SK-N-SH (cell line): Measurements from ENCODE around the gene ADAMTS9. TPM values are rescaled to one million over a fixed set of nuclear protein-coding genes. Genes with fewer than 3 reads are reported as not detected.

ENCODE experiments used
- CTCF ChIA-PET: fragments of 300-600, 350-600 bp; formaldehyde crosslinking; extraction: SDS; loops from one replicate; lab custom pipeline; 2021; lab: Yijun Ruan, JAX
- POLR2A ChIA-PET: fragments of 350-600 bp; sonication (Branson Sonifier 250); formaldehyde crosslinking; extraction: SDS; loops from one replicate; lab custom pipeline; 2020; ENCODE audit warnings: antibody characterized with exemption, inconsistent platforms; lab: Yijun Ruan, JAX
- DNase-seq: peaks from one replicate; pipeline ENCODE4 v3.0.0; 2012
- H2AFZ ChIP-seq: fragments of 200-600 bp; sonication (generic); 2 replicates; pipeline ENCODE4 v1.8.1; 2016; ENCODE audit warnings: antibody characterized with exemption, mild to moderate bottlenecking, low read depth
- H3F3A ChIP-seq: fragments of 200-600 bp; sonication (generic); replicated peaks from 2 replicates; pipeline ENCODE3; 2016; ENCODE audit warnings: antibody characterized with exemption, mild to moderate bottlenecking; ENCODE audit not compliant: insufficient read depth
- H3K27ac ChIP-seq, 2 experiments: fragments of 200-500 bp in 1 of 2; fragments of 200-600 bp in 1 of 2; sonication (Bioruptor generic) in 1 of 2; sonication (generic), shearing (Covaris generic) in 1 of 2; 2 replicates each; pipeline versions ENCODE4 v1.5.1 to v1.6.1; 2014 to 2016; ENCODE audit warnings: low read depth in 2 of 2, inconsistent platforms in 1 of 2, low read length in 1 of 2, mild to moderate bottlenecking in 1 of 2, mixed read lengths in 1 of 2
- H3K27me3 ChIP-seq: fragments of 200-600 bp; sonication (generic), shearing (Covaris generic); 2 replicates; pipeline ENCODE4 v1.6.1; 2016; ENCODE audit warnings: mixed run types; ENCODE audit not compliant: insufficient read depth
- H3K36me3 ChIP-seq, 2 experiments: fragments of 200-500 bp in 1 of 2; fragments of 200-600 bp in 1 of 2; sonication (Bioruptor generic) in 1 of 2; sonication (generic) in 1 of 2; replicated peaks in 1 of 2; 2 replicates each; pipeline versions ENCODE3 to v1.5.1; 2014 to 2016; ENCODE audit warnings: low read length in 1 of 2, mild to moderate bottlenecking in 1 of 2; ENCODE audit not compliant: insufficient read depth in 2 of 2, control insufficient read depth in 1 of 2
- H3K4me1 ChIP-seq, 2 experiments: fragments of 200-500 bp in 1 of 2; fragments of 200-600 bp in 1 of 2; sonication (Bioruptor generic) in 1 of 2; sonication (generic), shearing (Covaris generic) in 1 of 2; 2 replicates each; pipeline versions ENCODE4 v1.5.1 to v1.6.1; 2014 to 2016; ENCODE audit warnings: low read depth in 1 of 2, low read length in 1 of 2, mixed run types in 1 of 2; ENCODE audit not compliant: insufficient read depth in 2 of 2, control insufficient read depth in 1 of 2
- H3K4me2 ChIP-seq: fragments of 200-600 bp; sonication (generic), shearing (Covaris generic); 2 replicates; pipeline ENCODE4 v1.6.1; 2017; ENCODE audit warnings: mixed run types
- H3K4me3 ChIP-seq, 2 experiments: fragments of 200-500 bp in 1 of 2; fragments of 200-600 bp in 1 of 2; sonication (Bioruptor generic) in 1 of 2; sonication (generic), shearing (Covaris generic) in 1 of 2; 2 replicates each; pipeline versions ENCODE4 v1.5.1 to v1.8.1; 2014 to 2016; ENCODE audit warnings: low read depth in 2 of 2, inconsistent platforms in 1 of 2, low read length in 1 of 2, mild to moderate bottlenecking in 1 of 2, mixed read lengths in 1 of 2, moderate library complexity in 1 of 2
- H3K79me2 ChIP-seq: fragments of 200-600 bp; sonication (generic); 2 replicates; pipeline ENCODE4 v1.8.1; 2017; ENCODE audit warnings: mild to moderate bottlenecking; ENCODE audit not compliant: insufficient read depth
- H3K9ac ChIP-seq: fragments of 200-600 bp; sonication (generic); 2 replicates; pipeline ENCODE4 v1.6.1; 2017; ENCODE audit warnings: mixed run types
- H3K9me2 ChIP-seq: fragments of 200-600 bp; sonication (generic); 2 replicates; pipeline ENCODE4 v1.6.1; 2017; ENCODE audit warnings: mixed run types
- H3K9me3 ChIP-seq: fragments of 200-600 bp; sonication (generic); 2 replicates; pipeline ENCODE4 v1.6.1; 2017; ENCODE audit warnings: mixed run types, mild to moderate bottlenecking, moderate library complexity
- H4K20me1 ChIP-seq: fragments of 200-600 bp; sonication (generic); 2 replicates; pipeline ENCODE4 v1.6.1; 2017; ENCODE audit warnings: mild to moderate bottlenecking, mixed run types; ENCODE audit not compliant: insufficient read depth
- CHD2 ChIP-seq: fragments of 150-350 bp; IDR thresholded peaks from 2 replicates; pipeline ENCODE4 v1.6.1; 2018; ENCODE audit warnings: low read length; ENCODE audit not compliant: partially characterized antibody
- ELF1 ChIP-seq: IDR thresholded peaks from 2 replicates; pipeline ENCODE4 v1.4.0; 2012
- EP300 ChIP-seq, 2 experiments: IDR thresholded peaks; 2 replicates each; pipeline versions ENCODE4 v1.4.0 to v1.6.1; 2012; ENCODE audit warnings: borderline replicate concordance in 1 of 2, low read depth in 1 of 2, low read length in 1 of 2
- FOXJ3 ChIP-seq: sonication (generic); formaldehyde crosslinking; IDR thresholded peaks from 2 replicates; pipeline ENCODE4 v1.5.1; 2020; ENCODE audit warnings: mild to moderate bottlenecking, missing genetic modification reagents
- GABPA ChIP-seq: IDR thresholded peaks from 2 replicates; pipeline ENCODE4 v1.4.0; 2012; ENCODE audit warnings: low read depth, mild to moderate bottlenecking
- GATA2 ChIP-seq: sonication (generic); formaldehyde crosslinking; IDR thresholded peaks from 2 replicates; pipeline ENCODE4 v1.5.0; 2020; ENCODE audit warnings: mild to moderate bottlenecking, missing genetic modification reagents
- IRF3 ChIP-seq: fragments of 150-350 bp; IDR thresholded peaks from 2 replicates; pipeline ENCODE4 v1.6.1; 2016; ENCODE audit warnings: mild to moderate bottlenecking, low read depth, low read length
- JUND ChIP-seq: IDR thresholded peaks from 2 replicates; pipeline ENCODE4 v1.4.0; 2012
- MAX ChIP-seq: IDR thresholded peaks from 2 replicates; pipeline ENCODE4 v1.4.0; 2012; ENCODE audit warnings: low read depth
- MEF2A ChIP-seq: IDR thresholded peaks from 2 replicates; pipeline ENCODE4 v1.4.0; 2012; ENCODE audit warnings: low read depth, borderline replicate concordance
- NFIC ChIP-seq: IDR thresholded peaks from 2 replicates; pipeline ENCODE4 v1.4.0; 2012; ENCODE audit warnings: borderline replicate concordance
- NRF1 ChIP-seq: IDR thresholded peaks from 2 replicates; pipeline ENCODE4 v1.6.1; 2012; ENCODE audit warnings: low read depth, mild to moderate bottlenecking, low read length
- PBX3 ChIP-seq: IDR thresholded peaks from 2 replicates; pipeline ENCODE4; 2012
- POLR2AphosphoS5 ChIP-seq: IDR thresholded peaks from 2 replicates; pipeline ENCODE4 v1.6.1; 2012; ENCODE audit warnings: low read depth, low read length
- RAD21 ChIP-seq: IDR thresholded peaks from 2 replicates; pipeline ENCODE4 v1.6.1; 2012; ENCODE audit warnings: mild to moderate bottlenecking, low read length
- RCOR1 ChIP-seq: fragments of 150-350 bp; IDR thresholded peaks from 2 replicates; pipeline ENCODE4 v1.6.1; 2017; ENCODE audit warnings: antibody characterized with exemption, low read length
- RFX5 ChIP-seq: IDR thresholded peaks from 2 replicates; pipeline ENCODE4 v1.6.1; 2012; ENCODE audit warnings: mild to moderate bottlenecking, improper control_type of control experiment, low read length
- RXRA ChIP-seq: IDR thresholded peaks from 2 replicates; pipeline ENCODE4 v1.4.0; 2012; ENCODE audit warnings: low read depth, mild to moderate bottlenecking, borderline replicate concordance
- SIN3A ChIP-seq: IDR thresholded peaks from 2 replicates; pipeline ENCODE4 v1.6.1; 2012; ENCODE audit warnings: low read depth, mild to moderate bottlenecking, low read length, moderate library complexity, borderline replicate concordance
- SMC3 ChIP-seq: IDR thresholded peaks from 2 replicates; pipeline ENCODE4 v1.6.1; 2012; ENCODE audit warnings: low read depth, low read length, improper control_type of control experiment
- TCF12 ChIP-seq: IDR thresholded peaks from 2 replicates; pipeline ENCODE4 v1.4.0; 2012
- TEAD4 ChIP-seq: IDR thresholded peaks from 2 replicates; pipeline ENCODE4 v1.4.0; 2012; ENCODE audit warnings: mild to moderate bottlenecking, borderline replicate concordance; ENCODE audit not compliant: insufficient read depth
- YY1 ChIP-seq: IDR thresholded peaks from 2 replicates; pipeline ENCODE4 v1.4.0; 2012; ENCODE audit warnings: low read depth, mild to moderate bottlenecking
- whole genome bisulfite sequencing: methylation state at CpG from one replicate; pipeline ENCODE4 v1.1.6; 2017; ENCODE audit warnings: low lambda C conversion rate; 5-methylcytosine and 5-hydroxymethylcytosine counted together
- polyA plus RNA-seq, 3 experiments: library from polyadenylated mRNA; depleted of rRNA; stranded (reverse); fragments of >200 nt; gene quantifications; 2 replicates each; pipeline ENCODE4 v1.2.3, GENCODE V29; 2012

ADAMTS9 gene
- polyA plus RNA-seq, 1 of the 3 experiments (the other 2 are of a cell fraction), result 4.1 TPM

GRCh38 chr3:64676831-64677230 is 11.0 kb downstream of the ADAMTS9 start (continued):
- TF ChIP-seq SIN3A (no peak), NRF1 (no peak)

GRCh38 chr3:64675687-64676247 is 12.0 kb downstream of the ADAMTS9 start:
- 35% methylated on average over 1 of the region's 1 CpG for WGBS
- Histone ChIP-seq H3K36me3 (peaks cover 19 to 60% of the 10 kb centered on the region in 2 experiments), H3K4me2 (no peak overlapping the region), H3K4me3 (no peak overlapping the region; a peak in 1 of 4 replicates), H3K27me3 (no peaks in the 10 kb centered on the region), H2AFZ (no peak overlapping the region), H3F3A (peaks cover 24% of the 10 kb centered on the region), H3K27ac (peak overlapping the region; percentile 85 to 89), H3K9me2 (no peaks in the 10 kb centered on the region), H3K9ac (no peak overlapping the region), H3K9me3 (no peaks in the 10 kb centered on the region), H3K79me2 (peaks cover 28% of the 10 kb centered on the region; the same call in 1 of the 2 replicates), H4K20me1 (no peaks in the 10 kb centered on the region), H3K4me1 (peaks cover 0 to 55% of the 10 kb centered on the region in 2 experiments; a peak in 2 of 4 replicates)
- TF ChIP-seq EP300 (IDR thresholded peaks at IDR 0.05; ENCODE audit: borderline replicate concordance in 1 of 2, low read depth in 1 of 2, low read length in 1 of 2) (peak; percentile 59 to 100; a peak in 3 of 4 replicates), RAD21 (peak; percentile 26), CHD2 (peak; percentile 91), TEAD4 (peak; percentile 81; the same call in 1 of the 2 replicates), GATA2 (CRISPR knock-in tag) (peak; percentile 99), FOXJ3 (CRISPR knock-in tag) (peak; percentile 95), SIN3A (no peak), TCF12 (peak; percentile 82), JUND (no peak), RFX5 (no peak), NFIC (peak; percentile 15; the same call in 1 of the 2 replicates), RCOR1 (peak; percentile 96), POLR2AphosphoS5 (peak; percentile 59; the same call in 1 of the 2 replicates)
- POLR2A ChIA-PET, result interaction anchor here (0.6 to 2.1 kb wide), 9 partner anchors 9 to 555 kb away, joined by 3 to 10 read pairs (median 4); partner anchors contain the start of gene ADAMTS9
- CTCF ChIA-PET, result interaction anchor here (1.2 kb wide), 1 partner anchor 554 kb away, joined by 3 read pairs; no protein-coding TSS in a partner anchor
- DNase-seq, result peak; percentile 59

- Histone ChIP-seq H3K9me3 (no peaks in the 10 kb centered on the region), H3F3A (peaks cover 24% of the 10 kb centered on the region), H4K20me1 (no peaks in the 10 kb centered on the region), H3K36me3 (peaks cover 13 to 54% of the 10 kb centered on the region in 2 experiments), H3K4me1 (peaks cover 0 to 55% of the 10 kb centered on the region in 2 experiments; a peak in 2 of 4 replicates), H3K9me2 (no peaks in the 10 kb centered on the region), H3K79me2 (peaks cover 34% of the 10 kb centered on the region; the same call in 1 of the 2 replicates), H3K27ac (peak overlapping the region; percentile 85 to 89), H3K9ac (peak overlapping the region; percentile 57; the same call in 1 of the 2 replicates), H3K27me3 (no peaks in the 10 kb centered on the region), H2AFZ (peak overlapping the region; percentile 69), H3K4me3 (no peak overlapping the region), H3K4me2 (peak overlapping the region; percentile 56)
- ChIA-PET CTCF (interaction anchor here (1.0 to 1.7 kb wide), 6 partner anchors 8 to 555 kb away, joined by 3 to 5 read pairs (median 4); no protein-coding TSS in a partner anchor), POLR2A (interaction anchor here (1.3 to 2.1 kb wide), 4 partner anchors 9 to 182 kb away, joined by 5 to 10 read pairs (median 7); partner anchors contain the start of gene ADAMTS9)
- DNase-seq, result peak; percentile 56
- WGBS, result 35% methylated on average over 3 of the region's 4 CpGs
- no peak for TF ChIP-seq JUND
- TF ChIP-seq TCF12, result peak; percentile 57
- no peak for TF ChIP-seq GABPA
- no peak for TF ChIP-seq NFIC
- peak; percentile 91 for TF ChIP-seq RCOR1
- TF ChIP-seq POLR2AphosphoS5, result peak; percentile 39; the same call in 1 of the 2 replicates
- no peak for TF ChIP-seq SMC3
- TF ChIP-seq TEAD4, result peak; percentile 34; the same call in 1 of the 2 replicates
- 0 out of 2 replicates have a peak, but pooled peaks have one; percentile 23 for TF ChIP-seq SIN3A
- TF ChIP-seq YY1, result no peak
- no peak for TF ChIP-seq PBX3
- TF ChIP-seq NRF1, result no peak
- TF ChIP-seq MAX, result no peak
- TF ChIP-seq RXRA, result no peak
- no peak for TF ChIP-seq IRF3
- TF ChIP-seq RAD21, result no peak; the same call in 1 of the 2 replicates
- peak; percentile 51 for TF ChIP-seq CHD2
- no peak for TF ChIP-seq MEF2A
- TF ChIP-seq ELF1, result no peak
- TF ChIP-seq EP300 (IDR thresholded peaks at IDR 0.05; ENCODE audit: borderline replicate concordance in 1 of 2, low read depth in 1 of 2, low read length in 1 of 2), result peak; percentile 12 to 99; a peak in 3 of 4 replicates
These were observed 13.2 kb downstream of the ADAMTS9 start for GRCh38 chr3:64674591-64675076.
